ENCODE data around the gene FOXL1.

DNA sequence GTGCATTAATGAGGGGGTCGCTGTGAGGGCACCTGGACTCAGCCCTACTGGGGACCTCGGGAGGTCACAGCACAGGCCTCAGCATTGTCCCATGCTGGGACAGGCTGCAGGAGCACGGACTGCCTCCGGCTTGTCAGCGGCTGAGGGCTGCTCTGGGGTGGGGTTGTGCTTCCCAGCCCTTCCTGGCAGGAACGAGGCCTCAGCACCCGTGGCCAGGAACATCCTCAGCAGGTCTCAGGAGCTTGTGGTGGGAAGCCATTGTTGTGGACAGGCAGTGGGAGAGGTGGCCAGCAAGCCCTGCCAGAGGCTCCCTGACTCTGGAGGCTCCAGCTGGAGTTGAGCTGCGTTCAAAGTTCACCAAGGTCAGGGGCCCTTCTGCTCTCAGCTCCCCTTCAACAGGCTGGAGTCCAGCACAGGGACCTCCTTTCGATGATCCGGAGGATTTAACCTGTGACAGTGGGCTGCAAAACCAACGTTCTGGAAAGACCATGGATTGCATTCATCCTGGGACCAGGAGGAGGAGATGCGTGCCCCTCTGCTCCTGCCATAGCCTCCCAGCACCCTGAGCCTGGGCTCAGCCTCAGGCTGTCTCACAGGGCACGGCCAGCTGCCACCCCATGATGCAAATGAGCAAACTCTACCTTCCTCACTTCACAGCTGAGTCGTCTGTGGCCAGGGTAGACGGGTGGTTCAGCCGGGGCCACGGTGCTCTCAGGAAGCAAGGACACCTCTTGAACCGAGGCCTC lies 32.6 kb downstream of the FOXL1 start:
- TF ChIP-seq, protein P1, sequence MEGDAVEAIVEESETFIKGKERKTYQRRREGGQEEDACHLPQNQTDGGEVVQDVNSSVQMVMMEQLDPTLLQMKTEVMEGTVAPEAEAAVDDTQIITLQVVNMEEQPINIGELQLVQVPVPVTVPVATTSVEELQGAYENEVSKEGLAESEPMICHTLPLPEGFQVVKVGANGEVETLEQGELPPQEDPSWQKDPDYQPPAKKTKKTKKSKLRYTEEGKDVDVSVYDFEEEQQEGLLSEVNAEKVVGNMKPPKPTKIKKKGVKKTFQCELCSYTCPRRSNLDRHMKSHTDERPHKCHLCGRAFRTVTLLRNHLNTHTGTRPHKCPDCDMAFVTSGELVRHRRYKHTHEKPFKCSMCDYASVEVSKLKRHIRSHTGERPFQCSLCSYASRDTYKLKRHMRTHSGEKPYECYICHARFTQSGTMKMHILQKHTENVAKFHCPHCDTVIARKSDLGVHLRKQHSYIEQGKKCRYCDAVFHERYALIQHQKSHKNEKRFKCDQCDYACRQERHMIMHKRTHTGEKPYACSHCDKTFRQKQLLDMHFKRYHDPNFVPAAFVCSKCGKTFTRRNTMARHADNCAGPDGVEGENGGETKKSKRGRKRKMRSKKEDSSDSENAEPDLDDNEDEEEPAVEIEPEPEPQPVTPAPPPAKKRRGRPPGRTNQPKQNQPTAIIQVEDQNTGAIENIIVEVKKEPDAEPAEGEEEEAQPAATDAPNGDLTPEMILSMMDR (IDR thresholded peaks at IDR 0.05; ENCODE audit: low read length) = no peak
- no peak for TF ChIP-seq EZH2 (IDR thresholded peaks at IDR 0.05; ENCODE audit: borderline replicate concordance, low read length)
